Astrocyte (in vitro differentiated cells and primary cell): ENCODE data around the gene DISC1. TPM values are rescaled to one million over a fixed set of nuclear protein-coding genes. Genes with fewer than 3 reads are reported as not detected.

Experiments
- DNase-seq: peaks from one replicate; pipeline ENCODE4 v3.0.0-alpha.2; 2010; ENCODE audit warnings: low read depth
- FAIRE-seq: peaks from 2 replicates; lab custom pipeline; 2011; peaks lifted over from hg19 to GRCh38; lab: Jason Lieb, UNC
- H2AFZ ChIP-seq: 2 replicates; pipeline ENCODE4 v1.6.0; 2012; ENCODE audit warnings: low read depth, low read length, inconsistent platforms
- H3K27ac ChIP-seq: 2 replicates; pipeline ENCODE4 v1.5.1; 2011; ENCODE audit warnings: low read depth, low read length, inconsistent platforms
- H3K27me3 ChIP-seq: 2 replicates; pipeline ENCODE4 v1.6.0; 2011; ENCODE audit warnings: low read length, inconsistent platforms; ENCODE audit not compliant: insufficient read depth
- H3K36me3 ChIP-seq: 2 replicates; pipeline ENCODE4 v1.5.1; 2011; ENCODE audit warnings: low read length, inconsistent platforms; ENCODE audit not compliant: insufficient read depth
- H3K4me1 ChIP-seq: 2 replicates; pipeline ENCODE4 v1.5.1; 2011; ENCODE audit warnings: low read length, inconsistent platforms; ENCODE audit not compliant: insufficient read depth
- H3K4me2 ChIP-seq: 2 replicates; pipeline ENCODE4 v1.6.0; 2012; ENCODE audit warnings: low read length, inconsistent platforms
- H3K4me3 ChIP-seq: 2 replicates; pipeline ENCODE4 v1.5.1; 2011; ENCODE audit warnings: low read depth, mild to moderate bottlenecking, low read length, inconsistent platforms; ENCODE audit not compliant: insufficient read depth
- H3K79me2 ChIP-seq: 2 replicates; pipeline ENCODE4 v1.6.0; 2012; ENCODE audit warnings: mild to moderate bottlenecking, low read length, inconsistent platforms; ENCODE audit not compliant: insufficient read depth
- H3K9ac ChIP-seq: 2 replicates; pipeline ENCODE4 v1.6.0; 2012; ENCODE audit warnings: mild to moderate bottlenecking, low read length, inconsistent platforms
- H3K9me3 ChIP-seq: 2 replicates; pipeline ENCODE4 v1.5.1; 2012; ENCODE audit warnings: low read depth, mild to moderate bottlenecking, low read length, inconsistent platforms; ENCODE audit not compliant: insufficient read depth
- H4K20me1 ChIP-seq: 2 replicates; pipeline ENCODE4 v1.6.0; 2012; ENCODE audit warnings: low read length, inconsistent platforms; ENCODE audit not compliant: insufficient read depth
- H3K27ac Mint-ChIP-seq: one replicate; pipeline ENCODE4 v1.8.0; 2021; ENCODE audit warnings: mild to moderate bottlenecking, mixed read lengths; ENCODE audit not compliant: unreplicated experiment
- H3K27me3 Mint-ChIP-seq: one replicate; pipeline ENCODE4 v1.8.0; 2021; ENCODE audit warnings: low read depth, mixed read lengths; ENCODE audit not compliant: unreplicated experiment
- H3K36me3 Mint-ChIP-seq: one replicate; pipeline ENCODE4 v1.8.0; 2021; ENCODE audit warnings: low read depth, mixed read lengths; ENCODE audit not compliant: unreplicated experiment
- H3K4me1 Mint-ChIP-seq: one replicate; pipeline ENCODE4 v1.8.0; 2021; ENCODE audit warnings: low read depth, mixed read lengths; ENCODE audit not compliant: unreplicated experiment
- H3K4me3 Mint-ChIP-seq: one replicate; pipeline ENCODE4 v1.8.0; 2021; ENCODE audit warnings: mild to moderate bottlenecking, moderate library complexity, mixed read lengths; ENCODE audit not compliant: unreplicated experiment
- H3K9me3 Mint-ChIP-seq: one replicate; pipeline ENCODE4 v1.8.0; 2021; ENCODE audit warnings: mild to moderate bottlenecking, mixed read lengths; ENCODE audit not compliant: unreplicated experiment
- EZH2 ChIP-seq: IDR thresholded peaks from 2 replicates; pipeline ENCODE4 v1.6.1; 2012; ENCODE audit warnings: mild to moderate bottlenecking, low read length, inconsistent platforms; ENCODE audit not compliant: insufficient read depth
- total RNA-seq: library from RNA; stranded (reverse); gene quantifications from 2 replicates; pipeline ENCODE4 v1.2.1, GENCODE V29; 2021
- TF ChIP-seq, protein P1 (sequence below): IDR thresholded peaks from 2 replicates; pipeline ENCODE4 v1.5.1; 2011; ENCODE audit warnings: low read depth, mild to moderate bottlenecking, inconsistent platforms, low read length, moderate library complexity; ENCODE audit not compliant: insufficient read depth

DISC1 gene
- total RNA-seq, 1 donor from 2014 or later: 9.1 TPM

DNA sequence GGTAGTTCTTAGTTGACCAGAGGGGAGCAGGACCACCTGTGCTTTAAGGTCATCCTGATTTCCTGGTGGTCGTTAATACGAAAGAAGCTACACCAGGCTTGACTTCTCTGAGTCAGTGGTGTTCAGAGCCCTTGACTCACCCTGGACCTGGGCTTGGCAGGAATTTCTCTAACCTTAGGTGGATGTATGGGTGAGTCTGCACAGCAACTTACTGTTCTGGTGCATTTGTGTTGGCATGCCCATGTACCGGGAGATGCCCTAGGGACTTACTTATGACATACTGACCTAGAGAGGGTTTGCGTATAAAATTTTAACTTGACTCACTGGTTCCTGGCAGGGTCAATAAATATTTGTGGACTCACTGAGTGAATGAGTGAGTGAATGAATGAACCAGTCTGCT lies 304.6 kb downstream of the DISC1 start:
- no peak overlapping the region for H3K4me3 Mint-ChIP-seq
- no peak for FAIRE-seq
- peaks cover 2% of the 10 kb centered on the region for H3K9me3 Mint-ChIP-seq

DNA sequence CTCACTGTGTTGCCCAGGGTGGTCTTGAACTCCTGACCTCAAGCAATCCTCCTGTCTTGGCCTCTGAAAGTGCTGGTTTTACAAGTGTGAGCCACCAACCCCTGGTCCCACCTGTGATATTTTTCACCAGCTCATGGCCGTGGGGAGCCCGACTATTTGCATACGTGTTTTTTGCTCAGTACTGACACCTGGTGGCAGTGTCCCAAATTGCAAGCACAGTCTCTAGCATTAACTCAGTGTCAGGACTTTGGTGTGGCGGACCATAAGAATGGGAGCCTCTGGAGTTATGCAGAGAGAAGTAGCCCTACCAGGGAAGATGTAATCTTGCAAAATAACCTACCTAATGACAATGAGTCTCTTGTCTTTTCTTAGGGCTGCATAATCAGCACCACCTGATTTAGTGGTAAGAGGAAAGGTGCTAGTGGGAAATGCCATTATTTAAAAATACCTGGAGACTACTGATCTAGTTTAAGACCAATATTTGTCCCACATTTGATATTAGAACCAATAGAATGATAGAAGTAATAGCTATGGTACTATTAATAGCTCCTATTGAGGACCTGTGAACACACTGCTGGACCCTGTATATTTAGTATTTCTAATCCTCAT lies 305.4 kb downstream of the DISC1 start:
- H3K4me1 ChIP-seq: peaks cover 9% of the 10 kb centered on the region
- no peaks in the 10 kb centered on the region for H4K20me1 ChIP-seq
- H3K36me3 ChIP-seq: no peaks in the 10 kb centered on the region
- DNase-seq (no peak), FAIRE-seq (no peak)
- H3K36me3 Mint-ChIP-seq: no peaks in the 10 kb centered on the region
- H2AFZ ChIP-seq: no peak overlapping the region
- H3K27ac ChIP-seq: no peak overlapping the region
- no peak for TF ChIP-seq EZH2
- TF ChIP-seq, protein P1, sequence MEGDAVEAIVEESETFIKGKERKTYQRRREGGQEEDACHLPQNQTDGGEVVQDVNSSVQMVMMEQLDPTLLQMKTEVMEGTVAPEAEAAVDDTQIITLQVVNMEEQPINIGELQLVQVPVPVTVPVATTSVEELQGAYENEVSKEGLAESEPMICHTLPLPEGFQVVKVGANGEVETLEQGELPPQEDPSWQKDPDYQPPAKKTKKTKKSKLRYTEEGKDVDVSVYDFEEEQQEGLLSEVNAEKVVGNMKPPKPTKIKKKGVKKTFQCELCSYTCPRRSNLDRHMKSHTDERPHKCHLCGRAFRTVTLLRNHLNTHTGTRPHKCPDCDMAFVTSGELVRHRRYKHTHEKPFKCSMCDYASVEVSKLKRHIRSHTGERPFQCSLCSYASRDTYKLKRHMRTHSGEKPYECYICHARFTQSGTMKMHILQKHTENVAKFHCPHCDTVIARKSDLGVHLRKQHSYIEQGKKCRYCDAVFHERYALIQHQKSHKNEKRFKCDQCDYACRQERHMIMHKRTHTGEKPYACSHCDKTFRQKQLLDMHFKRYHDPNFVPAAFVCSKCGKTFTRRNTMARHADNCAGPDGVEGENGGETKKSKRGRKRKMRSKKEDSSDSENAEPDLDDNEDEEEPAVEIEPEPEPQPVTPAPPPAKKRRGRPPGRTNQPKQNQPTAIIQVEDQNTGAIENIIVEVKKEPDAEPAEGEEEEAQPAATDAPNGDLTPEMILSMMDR: peak; percentile 45
- H3K4me3 Mint-ChIP-seq: no peak overlapping the region
- no peaks in the 10 kb centered on the region for H3K79me2 ChIP-seq
- no peak overlapping the region for H3K9ac ChIP-seq
- no peak overlapping the region for H3K4me2 ChIP-seq
- no peak overlapping the region for H3K4me3 ChIP-seq
- peaks cover 4% of the 10 kb centered on the region for H3K9me3 ChIP-seq
- no peaks in the 10 kb centered on the region for H3K27me3 Mint-ChIP-seq
- H3K4me1 Mint-ChIP-seq: peaks cover 16% of the 10 kb centered on the region
- H3K27ac Mint-ChIP-seq: no peak overlapping the region
- H3K9me3 Mint-ChIP-seq: peaks cover 2% of the 10 kb centered on the region
- no peaks in the 10 kb centered on the region for H3K27me3 ChIP-seq

More for the DNA sequence above, 304.6 kb downstream of the DISC1 start:
- H4K20me1 ChIP-seq: no peaks in the 10 kb centered on the region
- Mint-ChIP-seq H3K36me3 (no peaks in the 10 kb centered on the region), H3K27ac (no peak overlapping the region), H3K27me3 (no peaks in the 10 kb centered on the region), H3K4me1 (peaks cover 16% of the 10 kb centered on the region)
- H3K27ac ChIP-seq: no peak overlapping the region
- H2AFZ ChIP-seq: no peak overlapping the region
- H3K4me2 ChIP-seq: no peak overlapping the region
- peaks cover 9% of the 10 kb centered on the region for H3K4me1 ChIP-seq
- H3K27me3 ChIP-seq: no peaks in the 10 kb centered on the region
- peaks cover 4% of the 10 kb centered on the region for H3K9me3 ChIP-seq
- H3K9ac ChIP-seq: no peak overlapping the region
- TF ChIP-seq, protein P1: no peak
- no peak for TF ChIP-seq EZH2
- H3K36me3 ChIP-seq: no peaks in the 10 kb centered on the region
- H3K79me2 ChIP-seq: no peaks in the 10 kb centered on the region
- H3K4me3 ChIP-seq: no peak overlapping the region
- DNase-seq: no peak
